HS-5 (cell line): ENCODE data around the gene CNMD.
"Not testable (repeated sequence)": the region's sequence is repeated elsewhere in the genome, so short reads cannot be mapped to it uniquely, and the experiment has no call there.

ENCODE experiments used
- DNase-seq: peaks from one replicate; pipeline ENCODE4 v3.0.0-alpha.2; 2012; ENCODE audit warnings: low read depth

Gene CNMD

GRCh38 chr13:52686376-52686775 is 53.2 kb downstream of the CNMD start:
- no peak for DNase-seq

- not testable (repeated sequence) for DNase-seq
Measured at GRCh38 chr13:52685806-52686205, 53.8 kb downstream of the CNMD start.

- DNase-seq, result no peak
Measured at GRCh38 chr13:52677823-52678222, 61.8 kb downstream of the CNMD start.

- no peak for DNase-seq
Measured at GRCh38 chr13:52673465-52673864, 66.2 kb downstream of the CNMD start.

- no peak for DNase-seq
Measured at GRCh38 chr13:52670726-52671125, 68.9 kb downstream of the CNMD start.

GRCh38 chr13:52669677-52670076 is 69.9 kb downstream of the CNMD start:
- no peak for DNase-seq

GRCh38 chr13:52665325-52665724 is 74.3 kb downstream of the CNMD start:
- no peak for DNase-seq

GRCh38 chr13:52664272-52664671 is 75.3 kb downstream of the CNMD start:
- no peak for DNase-seq

GRCh38 chr13:52659340-52659739 is 80.3 kb downstream of the CNMD start:
- no peak for DNase-seq
